NAMALWA (cell line): ENCODE data around the gene ACAP1.
A peak's percentile ranks its signal among the peaks of the same experiment; 100 is the strongest.
"Not testable (repeated sequence)": the region's sequence is repeated elsewhere in the genome, so short reads cannot be mapped to it uniquely, and the experiment has no call there.

Experiments
- DNase-seq: peaks from one replicate; pipeline ENCODE4 v3.0.0-alpha.2; 2015; ENCODE audit warnings: low spot score

ACAP1 gene

GRCh38 chr17:7329997-7330637 is 6.2 kb upstream of the ACAP1 start:
- peak; percentile 77 for DNase-seq

- DNase-seq = no peak
Observed at GRCh38 chr17:7330638-7331015, 5.7 kb upstream of the ACAP1 start.

- no peak for DNase-seq
Observed at GRCh38 chr17:7332111-7332510, 4.2 kb upstream of the ACAP1 start.

GRCh38 chr17:7332600-7333069 is 3.7 kb upstream of the ACAP1 start:
- DNase-seq = not testable (repeated sequence)

- no peak for DNase-seq
Observed at GRCh38 chr17:7334938-7335538, 1.3 kb upstream of the ACAP1 start.

- not testable (repeated sequence) for DNase-seq
Observed at GRCh38 chr17:7335765-7336164, 564 bp upstream of the ACAP1 start.

GRCh38 chr17:7337600-7337999 is 1.3 kb downstream of the ACAP1 start:
- not testable (repeated sequence) for DNase-seq

- DNase-seq = no peak
Observed at GRCh38 chr17:7340179-7340578, 3.9 kb downstream of the ACAP1 start.

- DNase-seq = no peak
Observed at GRCh38 chr17:7341842-7342241, 5.5 kb downstream of the ACAP1 start.

GRCh38 chr17:7343250-7343649 is 6.9 kb downstream of the ACAP1 start:
- DNase-seq = no peak

- DNase-seq = no peak
Observed at GRCh38 chr17:7346761-7347614, 10.7 kb downstream of the ACAP1 start.

- no peak for DNase-seq
Observed at GRCh38 chr17:7347630-7348477, 11.5 kb downstream of the ACAP1 start.

- DNase-seq = no peak
Observed at GRCh38 chr17:7348478-7349242, 12.3 kb downstream of the ACAP1 start.

GRCh38 chr17:7351665-7352502 is 15.6 kb downstream of the ACAP1 start, which contains the start of gene KCTD11:
Gene KCTD11 (plus strand): TSS chr17:7352162.
- peak; percentile 29 for DNase-seq

- DNase-seq = no peak
Observed at GRCh38 chr17:7352503-7352889, 16.2 kb downstream of the ACAP1 start.

- DNase-seq = no peak
Observed at GRCh38 chr17:7352910-7353635, 16.7 kb downstream of the ACAP1 start.

GRCh38 chr17:7354262-7354843 is 18.0 kb downstream of the ACAP1 start:
- no peak for DNase-seq

GRCh38 chr17:7355053-7355452 is 18.7 kb downstream of the ACAP1 start, which contains the start of gene TMEM95:
Gene TMEM95 (plus strand): TSS chr17:7355156. CDS start chr17:7355205, 49 bp downstream.
- DNase-seq = no peak

- no peak for DNase-seq
Observed at GRCh38 chr17:7355573-7355972, 19.2 kb downstream of the ACAP1 start.
